HG02870 (cell line): ENCODE results near the gene FNDC5.

ENCODE experiments used
- ATAC-seq: cut with Tn5 transposase; IDR thresholded peaks from one replicate; pipeline ENCODE4 v1.9.1; 2021; ENCODE audit warnings: mild to moderate bottlenecking, moderate library complexity; ENCODE audit not compliant: unreplicated experiment

FNDC5 gene

GRCh38 chr1:32884726-32885125, 14.0 kb upstream of the FNDC5 start:
- ATAC-seq, result no peak

- no peak for ATAC-seq
Observed at GRCh38 chr1:32884032-32884372, 13.3 kb upstream of the FNDC5 start.

- ATAC-seq, result no peak
Observed at GRCh38 chr1:32883338-32884031, 12.8 kb upstream of the FNDC5 start.

GRCh38 chr1:32881871-32882850, 11.4 kb upstream of the FNDC5 start:
- ATAC-seq, result no peak

- no peak for ATAC-seq
Observed at GRCh38 chr1:32881291-32881690, 10.6 kb upstream of the FNDC5 start.

GRCh38 chr1:32878637-32879041, 7.9 kb upstream of the FNDC5 start:
- no peak for ATAC-seq

- no peak for ATAC-seq
Observed at GRCh38 chr1:32878183-32878582, 7.5 kb upstream of the FNDC5 start.

- no peak for ATAC-seq
Observed at GRCh38 chr1:32877211-32878110, 6.7 kb upstream of the FNDC5 start.

- ATAC-seq, result no peak
Observed at GRCh38 chr1:32876341-32877210, 5.9 kb upstream of the FNDC5 start.

- no peak for ATAC-seq
Observed at GRCh38 chr1:32874860-32875752, 4.4 kb upstream of the FNDC5 start.

- ATAC-seq, result no peak
Observed at GRCh38 chr1:32873484-32873883, 2.8 kb upstream of the FNDC5 start.

- no peak for ATAC-seq
Observed at GRCh38 chr1:32872192-32872460, 1.4 kb upstream of the FNDC5 start.

GRCh38 chr1:32871364-32872191, 866 bp upstream of the FNDC5 start:
- no peak for ATAC-seq

GRCh38 chr1:32869923-32870614, 643 bp downstream of the FNDC5 start:
- no peak for ATAC-seq

GRCh38 chr1:32868806-32869455, 1.8 kb downstream of the FNDC5 start:
- ATAC-seq, result no peak

- ATAC-seq, result no peak
Observed at GRCh38 chr1:32868085-32868484, 2.6 kb downstream of the FNDC5 start.

- no peak for ATAC-seq
Observed at GRCh38 chr1:32867671-32868070, 3.0 kb downstream of the FNDC5 start.
